ENCODE measurements around the gene PPIE.
"Not testable (repeated sequence)": the region's sequence is repeated elsewhere in the genome, so short reads cannot be mapped to it uniquely, and the experiment has no call there.

PPIE gene

GRCh38 chr1:39777896-39778295, 39.2 kb downstream of the PPIE start:
- DNase-seq (ENCODE audit: low spot score) = not testable (repeated sequence)

DNA sequence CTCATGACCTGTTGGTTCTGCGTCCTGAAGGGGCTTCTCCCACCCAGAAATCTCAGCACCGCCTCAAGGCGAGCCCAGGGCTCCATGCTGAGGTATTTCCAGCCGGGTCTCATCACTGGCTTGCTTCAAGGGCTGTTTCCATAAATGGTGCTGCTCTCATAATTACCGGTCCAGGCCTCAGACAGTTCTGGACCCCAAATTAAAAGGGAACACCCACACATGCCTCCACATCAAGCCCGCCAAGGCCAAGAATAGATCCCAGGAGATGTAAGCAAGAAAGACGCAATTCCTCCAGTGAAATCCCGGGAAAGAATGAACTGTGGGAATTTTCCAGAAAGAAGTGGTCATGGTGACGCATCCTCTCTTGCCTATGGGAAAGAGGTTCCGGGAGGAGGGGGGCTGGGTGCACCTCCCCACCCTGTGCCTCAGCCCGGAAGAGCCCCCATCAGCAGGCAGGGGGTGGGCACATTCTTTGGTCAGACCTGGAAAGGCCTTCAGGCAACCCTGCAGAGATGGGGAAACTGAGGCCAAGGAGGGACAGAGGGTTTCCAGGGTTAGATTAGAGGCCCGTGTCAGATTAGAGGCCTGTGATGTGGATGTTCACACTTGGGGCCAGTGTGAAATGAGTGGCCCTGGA, 39.9 kb downstream of the PPIE start:
- not testable (repeated sequence) for DNase-seq (ENCODE audit: low spot score)

DNA sequence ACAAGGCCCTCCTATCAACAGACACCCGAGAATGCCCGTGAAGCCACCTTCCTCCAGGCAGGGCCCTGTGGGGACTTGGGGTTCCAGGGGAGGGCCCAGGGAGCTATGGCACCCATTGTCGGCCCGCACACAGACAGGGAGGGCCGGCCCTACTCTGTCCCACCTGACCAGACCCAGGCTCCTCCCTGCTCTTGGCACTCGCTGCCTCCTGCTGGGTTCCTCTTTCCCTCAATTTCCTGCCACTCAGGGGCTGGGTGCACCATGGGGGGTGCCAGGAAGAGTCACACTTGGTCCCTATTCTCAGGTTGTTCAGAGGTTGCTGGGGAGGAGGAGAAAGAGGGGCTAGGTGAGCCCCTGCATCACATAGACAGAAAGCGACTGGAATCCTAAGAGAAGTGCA, 40.5 kb downstream of the PPIE start:
- DNase-seq (ENCODE audit: low spot score) = no peak

DNA sequence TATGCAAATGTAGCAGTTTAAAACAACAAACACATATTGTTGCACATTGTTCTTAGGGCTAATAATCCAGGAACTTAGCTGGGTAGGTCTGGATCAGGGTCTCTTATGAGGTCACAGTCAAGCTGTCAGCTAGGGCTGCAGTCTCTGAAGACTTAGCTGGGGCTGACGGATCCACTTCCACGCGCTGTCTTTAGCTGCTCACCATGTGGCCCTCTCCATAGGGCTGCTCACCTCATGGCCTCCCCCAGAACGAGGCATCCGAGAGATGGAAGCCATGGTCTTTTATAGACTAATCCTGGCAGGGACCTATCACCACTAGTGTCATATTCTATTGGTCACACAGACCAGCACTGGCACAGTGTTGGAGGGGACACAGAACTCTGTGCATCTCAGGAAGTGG, 41.1 kb downstream of the PPIE start:
- no peak for DNase-seq (ENCODE audit: low spot score)

- no peak for DNase-seq (ENCODE audit: low spot score)
Measured at GRCh38 chr1:39781349-39781715, 42.6 kb downstream of the PPIE start.

DNA sequence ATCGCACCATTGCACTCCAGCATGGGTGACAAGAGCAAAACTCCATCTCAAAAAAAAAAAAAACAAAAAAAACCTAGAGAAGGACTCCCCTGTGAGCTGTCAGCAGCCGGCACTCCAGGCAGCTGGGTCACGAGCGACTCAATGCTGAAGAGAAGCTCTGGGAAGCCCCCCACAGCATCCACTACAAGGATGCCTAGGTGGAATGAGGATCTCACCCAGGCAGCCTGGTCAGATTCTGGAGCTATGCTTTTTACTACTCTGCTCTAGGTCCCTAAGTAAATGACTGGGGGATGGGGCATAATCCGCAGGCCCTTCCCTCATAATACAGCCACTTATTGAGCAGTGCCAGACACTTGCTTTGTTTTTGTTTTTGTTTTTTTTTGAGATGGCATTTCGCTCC, 43.4 kb downstream of the PPIE start:
- no peak for DNase-seq (ENCODE audit: low spot score)

DNA sequence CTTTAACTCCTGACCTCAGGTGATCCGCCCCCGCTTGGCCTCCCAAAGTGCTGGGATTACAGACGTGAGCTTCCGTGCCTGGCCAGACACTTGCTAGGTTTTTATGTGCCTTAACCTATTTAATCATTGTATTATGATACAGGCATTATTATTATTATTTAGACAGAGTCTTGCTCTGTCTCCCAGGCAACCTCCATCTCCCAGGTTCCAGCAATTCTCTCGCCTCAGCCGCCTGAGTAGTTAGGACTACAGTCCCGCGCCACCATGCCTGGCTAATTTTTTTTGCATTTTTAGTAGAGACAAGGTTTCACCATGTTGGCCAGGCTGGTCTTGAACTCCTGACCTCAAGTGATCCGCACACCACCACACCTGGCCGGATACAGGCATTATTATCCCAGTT, 44.0 kb downstream of the PPIE start:
- not testable (repeated sequence) for DNase-seq (ENCODE audit: low spot score)

GRCh38 chr1:39786303-39787107, 47.8 kb downstream of the PPIE start:
- not testable (repeated sequence) for DNase-seq (ENCODE audit: low spot score)

- DNase-seq (ENCODE audit: low spot score) = not testable (repeated sequence)
Measured at GRCh38 chr1:39787108-39787375, 48.4 kb downstream of the PPIE start.

DNA sequence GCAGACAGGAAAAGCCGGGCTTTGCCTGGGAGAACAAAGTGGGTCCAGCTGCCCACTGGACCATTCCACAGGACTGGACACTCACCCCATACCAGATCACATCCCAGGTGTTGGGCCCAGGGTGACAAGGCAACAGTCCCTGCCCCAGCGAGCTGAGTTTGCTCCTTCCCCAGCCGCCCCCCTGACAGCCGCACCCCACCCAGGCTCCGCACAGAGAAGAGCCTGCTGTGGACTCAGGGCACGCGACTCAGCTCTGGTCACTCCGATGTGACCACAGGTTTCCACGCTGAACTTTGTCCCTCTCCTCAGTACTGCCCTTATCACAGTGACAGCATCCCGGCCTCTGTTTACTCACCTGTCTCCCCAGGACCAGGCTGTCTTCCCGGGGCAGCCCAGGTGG, 48.8 kb downstream of the PPIE start:
- no peak for DNase-seq (ENCODE audit: low spot score)

DNA sequence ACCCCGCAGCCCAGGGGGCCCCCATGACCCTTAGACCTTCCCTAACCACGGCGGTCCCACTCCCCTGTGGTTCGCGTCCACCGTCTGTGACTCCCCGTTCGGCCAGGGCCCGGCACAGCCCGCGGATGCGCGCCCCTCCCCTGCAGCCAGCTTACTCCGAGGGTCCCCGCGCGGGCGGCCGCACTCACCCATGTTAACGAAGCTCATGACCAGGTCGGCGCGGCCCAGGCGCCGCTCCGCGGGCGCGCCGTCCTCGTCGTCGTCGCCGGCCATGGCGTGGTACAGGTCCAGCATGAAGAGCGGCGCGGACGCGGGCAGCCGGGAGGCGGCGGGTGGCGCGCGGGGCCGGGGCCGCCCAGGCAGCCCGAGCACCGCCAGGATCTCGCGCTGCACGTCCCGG, 49.3 kb downstream of the PPIE start:
- DNase-seq (ENCODE audit: low spot score) = not testable (repeated sequence)

DNA sequence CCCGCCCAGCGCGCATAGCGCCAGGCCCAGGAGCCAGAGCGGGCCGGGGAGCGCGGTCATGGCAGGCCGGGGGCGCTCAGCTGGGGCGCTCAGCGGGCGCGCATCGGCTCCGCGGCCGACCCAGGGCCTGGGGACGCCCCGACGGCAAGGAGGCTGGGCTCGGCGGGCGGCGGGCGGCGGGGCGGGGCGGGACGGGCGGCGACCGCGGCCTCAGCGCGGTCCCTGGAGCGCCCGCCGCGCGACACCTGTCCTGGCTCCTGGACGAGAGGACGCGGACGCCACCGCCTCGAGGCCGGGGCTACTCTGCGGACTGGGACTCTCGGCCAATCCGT, 49.7 kb downstream of the PPIE start:
- DNase-seq (ENCODE audit: low spot score) = no peak

DNA sequence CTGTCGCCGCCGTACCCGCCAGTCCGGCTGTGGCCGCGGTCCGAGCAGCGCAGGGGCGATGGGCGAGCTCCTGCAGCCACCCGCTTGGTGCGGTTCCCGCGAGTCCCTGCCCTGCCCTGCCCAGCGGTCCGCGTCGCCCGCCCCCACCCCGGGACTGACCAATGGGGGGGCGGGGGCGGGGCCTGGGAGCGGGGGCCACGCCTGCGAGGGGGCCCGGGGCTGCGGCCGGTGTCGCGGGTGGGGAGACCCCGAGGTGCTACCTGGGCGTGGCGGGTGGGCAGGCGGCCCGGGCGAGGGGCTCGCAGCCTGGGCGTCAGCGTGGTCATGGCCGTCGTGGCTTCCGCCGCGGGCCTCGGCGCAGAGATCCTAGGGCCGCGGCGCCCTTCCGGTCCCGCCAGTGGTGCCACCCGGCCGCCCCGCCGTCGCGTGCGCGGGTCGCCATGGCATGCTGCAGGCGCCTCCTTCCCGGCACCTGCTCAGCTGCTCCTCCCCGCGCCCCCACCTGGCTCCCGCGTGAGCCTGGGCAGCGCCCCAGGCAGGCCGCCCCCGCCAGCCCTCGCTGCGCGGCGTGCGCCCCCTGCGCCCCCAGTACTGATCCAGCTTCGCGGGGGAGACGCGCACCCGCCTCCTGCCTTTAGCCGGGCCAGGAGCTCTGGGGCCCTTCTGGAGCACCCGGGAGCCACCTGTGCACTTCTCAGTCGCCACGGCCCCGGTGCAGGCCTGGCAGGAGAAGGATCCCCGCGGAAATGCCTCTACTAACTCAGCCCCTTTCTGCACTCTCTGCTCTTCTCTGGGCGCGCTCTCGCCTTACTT, 50.3 kb downstream of the PPIE start, which contains the start of gene BMP8B:
Gene BMP8B, minus strand, starts transcription at position 108 of the 813 bp plus-strand sequence. CDS start 380 bp downstream, outside the sequence.
- DNase-seq (ENCODE audit: low spot score) = peak; percentile 58

- DNase-seq (ENCODE audit: low spot score) = no peak
Measured at GRCh38 chr1:39789571-39790110, 51.0 kb downstream of the PPIE start.

DNA sequence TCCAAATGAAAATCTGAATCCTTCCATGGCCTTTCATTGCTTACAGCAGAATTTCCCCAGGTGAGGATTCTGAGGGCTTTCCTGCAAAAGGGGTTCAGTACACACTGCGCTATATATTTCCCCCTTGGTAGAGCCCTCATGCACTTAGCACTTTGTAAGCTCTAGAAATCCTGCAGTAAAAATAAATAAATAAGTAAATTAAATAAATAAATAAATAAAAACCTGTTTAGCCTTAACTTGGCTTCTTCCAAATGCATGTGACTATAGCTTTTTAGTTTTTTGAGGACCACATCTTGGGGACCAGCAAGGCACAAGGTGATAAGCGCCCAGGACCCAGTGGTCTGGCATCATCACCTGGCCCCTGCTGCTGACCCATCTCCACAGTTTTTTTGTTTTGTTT, 53.2 kb downstream of the PPIE start:
- no peak for DNase-seq (ENCODE audit: low spot score)

GRCh38 chr1:39795651-39796050, 57.0 kb downstream of the PPIE start:
- DNase-seq (ENCODE audit: low spot score) = no peak

- not testable (repeated sequence) for DNase-seq (ENCODE audit: low spot score)
Measured at GRCh38 chr1:39798859-39799769, 60.4 kb downstream of the PPIE start.

DNA sequence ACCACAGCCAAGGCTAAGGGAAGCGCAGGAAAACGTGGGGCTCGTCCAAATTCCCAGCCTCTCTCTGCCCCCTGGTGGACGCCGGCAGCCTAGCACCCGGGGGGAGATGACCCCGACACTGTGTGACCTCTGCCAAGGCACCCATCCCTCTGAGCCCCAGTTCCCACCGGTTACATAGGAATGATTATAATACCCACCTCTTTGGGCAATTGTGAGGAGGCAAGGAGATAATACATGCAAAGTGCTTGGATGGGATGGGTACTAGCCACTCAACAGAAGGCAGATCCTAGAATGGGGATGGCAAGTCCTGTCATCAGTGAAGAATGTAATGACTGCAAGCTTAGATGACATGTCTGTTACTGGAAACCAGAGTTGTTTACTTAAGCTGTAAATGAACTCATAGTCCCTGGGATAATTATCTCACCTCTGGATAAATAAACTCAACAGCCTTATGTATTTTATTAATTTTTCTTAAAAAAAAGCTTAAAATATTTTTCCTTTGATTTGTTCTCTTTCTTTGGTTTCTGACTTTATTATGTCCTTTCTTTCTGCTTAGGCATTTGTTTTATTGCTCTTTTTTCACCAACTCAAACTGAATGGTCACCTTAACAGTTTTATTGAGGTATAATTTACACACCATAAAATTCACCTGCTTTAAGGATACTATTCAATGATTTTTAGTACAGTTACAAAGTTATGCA, 61.2 kb downstream of the PPIE start:
- DNase-seq (ENCODE audit: low spot score) = peak; percentile 87

- no peak for DNase-seq (ENCODE audit: low spot score)
Measured at GRCh38 chr1:39800471-39800835, 61.8 kb downstream of the PPIE start.

DNA sequence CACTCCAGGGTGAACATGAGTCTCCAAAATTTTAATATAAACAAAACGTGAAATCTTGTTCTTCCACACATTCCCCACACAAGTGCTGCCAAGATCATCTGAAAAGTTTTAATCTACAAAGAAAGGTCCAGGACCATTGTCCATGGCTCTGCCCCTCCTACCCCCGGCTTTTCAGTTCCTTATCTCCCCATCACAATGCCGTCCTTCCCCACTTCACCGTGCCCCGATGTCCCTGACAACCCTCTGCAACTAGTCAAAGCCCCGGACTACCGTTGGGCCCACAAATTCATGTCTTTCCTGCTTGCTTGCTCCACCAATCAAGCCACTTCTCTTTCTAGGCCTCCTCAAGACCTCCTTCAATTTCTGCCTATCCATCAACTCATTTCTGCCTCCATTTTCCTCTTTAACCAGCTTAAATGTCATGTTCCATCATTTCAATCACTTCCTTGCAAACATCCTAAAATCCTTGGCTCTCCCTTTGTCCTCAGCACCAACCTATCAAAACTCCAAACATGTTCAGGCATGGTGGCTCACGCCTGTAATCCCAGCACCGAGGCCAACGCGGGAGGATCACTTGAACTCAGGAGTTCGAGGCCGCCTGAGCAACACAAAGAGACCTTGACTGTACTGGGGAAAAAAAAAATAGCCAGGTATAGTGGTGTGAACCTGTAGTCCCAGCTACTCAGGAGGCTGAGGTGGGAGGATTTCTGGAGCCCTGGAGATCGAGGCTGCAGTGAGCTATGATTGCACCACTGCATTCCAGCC, 64.0 kb downstream of the PPIE start:
- no peak for DNase-seq (ENCODE audit: low spot score)

All from AG08396 (cell line).